ENCODE results near the gene AIF1. TPM values are rescaled to one million over a fixed set of nuclear protein-coding genes. Genes with fewer than 3 reads are reported as not detected.

Gene AIF1
- total RNA-seq, 1 donor from 2014 or later, result not detected

DNA sequence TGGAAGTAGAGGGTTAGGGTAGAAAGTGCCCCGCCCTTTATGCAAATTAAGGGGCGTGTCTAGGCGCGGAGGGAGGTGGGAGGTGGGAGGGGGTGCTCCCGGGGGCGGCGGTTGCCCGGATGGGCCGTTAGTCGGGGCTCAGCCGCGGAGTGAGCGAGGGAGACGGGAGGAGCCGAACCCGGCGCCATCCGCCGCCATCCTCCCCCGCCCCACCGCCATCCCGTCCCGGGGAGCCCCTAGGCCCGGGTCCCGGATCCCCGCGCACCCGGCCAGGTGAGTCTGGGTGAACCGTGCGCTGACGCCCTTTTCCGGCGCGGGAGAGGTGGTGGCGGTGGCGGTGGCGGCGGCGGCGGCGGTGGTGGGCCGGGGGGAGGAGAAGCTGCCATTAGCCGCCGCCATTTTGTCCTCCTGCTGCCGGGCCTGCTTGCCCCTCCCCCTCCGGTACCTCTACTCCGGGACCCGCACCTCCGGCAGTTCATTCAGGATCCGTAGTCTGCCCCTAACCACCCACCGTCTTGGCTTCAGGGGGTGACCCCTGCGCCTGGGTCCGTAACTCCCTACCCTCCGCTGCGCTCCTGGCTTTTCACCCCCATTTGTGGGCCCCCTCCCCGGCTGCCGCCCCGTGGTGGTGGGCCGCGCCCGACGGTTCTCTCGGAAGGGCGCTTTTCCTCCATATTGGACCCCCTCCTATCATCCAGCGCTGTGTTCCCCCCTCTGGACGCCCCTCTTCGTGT lies 5.7 kb downstream of the AIF1 start, which contains the start of gene PRRC2A:
PRRC2A (plus strand) TSS at position 130 of the 734 bp plus-strand sequence. CDS start 2,075 bp downstream, outside the sequence.
- no peak for DNase-seq (ENCODE audit: low read depth, low spot score)

DNA sequence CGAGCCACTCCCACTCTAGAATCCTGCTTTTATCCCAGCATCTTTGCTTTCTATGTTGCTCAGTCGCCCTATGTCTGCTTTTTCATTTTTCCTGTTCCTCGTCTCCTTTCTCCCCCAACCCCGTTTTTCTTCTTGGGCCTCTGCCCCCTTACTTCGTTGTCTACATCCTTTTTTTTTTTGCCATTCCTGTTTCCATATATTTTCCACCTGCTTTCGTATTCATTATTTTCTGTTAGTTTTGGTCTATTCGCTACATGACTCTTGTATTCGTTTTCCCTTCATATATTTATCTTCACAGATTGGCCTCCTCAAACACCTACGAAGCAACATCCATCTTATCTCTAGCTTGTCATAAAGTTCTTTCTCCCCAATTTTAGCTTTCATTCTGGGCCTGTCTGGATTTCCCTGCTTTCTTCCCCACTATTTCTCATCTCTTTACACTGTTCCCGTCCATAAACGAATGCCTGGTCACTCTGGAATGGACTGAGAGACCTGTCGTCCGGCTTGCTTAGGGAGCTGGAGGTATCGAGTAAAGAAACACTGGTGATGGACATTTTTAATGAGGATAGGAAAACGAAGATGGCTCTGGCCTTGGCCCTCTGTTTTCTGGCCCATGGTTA lies 6.4 kb downstream of the AIF1 start:
- DNase-seq (ENCODE audit: low read depth, low spot score), result no peak

DNA sequence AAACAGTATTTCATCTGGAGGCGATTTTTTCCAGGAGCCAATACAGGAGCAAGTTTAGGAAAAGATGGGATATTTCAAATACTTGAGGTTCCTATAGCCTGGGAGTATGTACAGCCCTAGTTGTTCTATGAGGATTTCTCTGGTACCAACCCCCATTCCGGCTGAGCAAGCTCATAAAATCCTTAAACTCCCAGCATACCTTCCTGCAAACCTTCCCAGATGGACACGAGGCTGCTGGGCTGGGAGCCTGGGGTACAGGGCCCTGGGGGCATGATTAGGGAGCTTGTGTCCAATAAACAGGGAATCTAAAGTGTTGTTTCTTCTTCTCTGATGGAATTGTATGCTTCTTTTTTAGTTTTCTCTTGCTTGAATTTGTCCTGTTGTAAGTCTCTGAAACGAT lies 7.0 kb downstream of the AIF1 start:
- DNase-seq (ENCODE audit: low read depth, low spot score), result no peak

DNA sequence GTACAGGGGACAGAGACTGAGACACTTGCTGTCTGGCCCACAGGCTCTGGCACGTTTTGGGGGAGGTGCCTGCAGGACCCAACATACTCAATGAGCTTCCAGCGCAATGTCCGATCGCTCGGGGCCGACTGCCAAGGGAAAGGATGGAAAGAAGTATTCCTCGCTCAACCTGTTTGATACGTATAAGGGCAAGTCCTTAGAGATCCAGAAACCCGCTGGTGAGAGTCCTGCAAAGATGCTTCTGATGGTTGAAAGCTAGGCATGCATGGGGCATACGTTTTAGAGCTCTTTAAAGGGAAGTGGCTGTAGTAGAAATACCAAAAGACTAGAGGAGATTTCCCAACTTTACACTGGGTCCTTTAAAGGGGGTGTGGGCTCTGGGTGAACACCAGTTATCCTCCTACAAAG lies 7.7 kb downstream of the AIF1 start:
- DNase-seq (ENCODE audit: low read depth, low spot score), result no peak

DNA sequence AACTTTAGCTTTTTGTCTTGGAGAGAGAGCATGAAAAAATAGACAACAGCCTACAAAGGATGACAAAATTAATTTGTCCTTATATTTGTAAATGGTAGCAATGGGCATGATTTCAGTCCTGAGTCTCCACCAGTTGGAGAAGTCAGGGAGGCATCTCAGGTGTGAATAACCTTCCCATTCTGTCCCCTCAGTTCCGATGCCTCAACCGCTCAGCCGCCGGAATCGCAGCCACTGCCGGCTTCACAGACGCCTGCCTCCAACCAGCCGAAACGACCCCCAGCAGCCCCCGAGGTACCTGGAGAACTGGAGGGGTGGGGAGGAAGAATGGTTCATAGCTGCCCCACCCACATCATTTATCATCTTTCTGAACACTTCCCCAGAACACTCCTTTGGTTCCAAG lies 9.0 kb downstream of the AIF1 start:
- no peak for DNase-seq (ENCODE audit: low read depth, low spot score)

DNA sequence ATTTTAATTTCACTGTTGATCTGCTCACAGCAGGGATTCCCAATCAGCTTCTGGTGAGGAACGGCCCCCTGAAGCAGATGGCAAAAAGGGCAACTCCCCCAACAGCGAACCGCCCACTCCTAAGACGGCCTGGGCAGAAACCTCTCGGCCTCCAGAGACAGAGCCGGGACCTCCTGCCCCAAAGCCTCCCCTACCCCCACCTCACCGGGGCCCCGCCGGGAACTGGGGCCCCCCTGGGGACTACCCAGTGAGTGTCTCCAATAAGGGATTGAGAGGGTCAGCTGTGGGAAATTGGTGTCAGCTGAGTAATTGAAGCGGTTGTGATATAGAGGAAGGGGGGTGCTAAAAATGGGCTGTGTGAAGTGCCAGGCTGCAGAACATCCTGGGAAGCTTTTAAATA lies 11.9 kb downstream of the AIF1 start:
- no peak for DNase-seq (ENCODE audit: low read depth, low spot score)

DNA sequence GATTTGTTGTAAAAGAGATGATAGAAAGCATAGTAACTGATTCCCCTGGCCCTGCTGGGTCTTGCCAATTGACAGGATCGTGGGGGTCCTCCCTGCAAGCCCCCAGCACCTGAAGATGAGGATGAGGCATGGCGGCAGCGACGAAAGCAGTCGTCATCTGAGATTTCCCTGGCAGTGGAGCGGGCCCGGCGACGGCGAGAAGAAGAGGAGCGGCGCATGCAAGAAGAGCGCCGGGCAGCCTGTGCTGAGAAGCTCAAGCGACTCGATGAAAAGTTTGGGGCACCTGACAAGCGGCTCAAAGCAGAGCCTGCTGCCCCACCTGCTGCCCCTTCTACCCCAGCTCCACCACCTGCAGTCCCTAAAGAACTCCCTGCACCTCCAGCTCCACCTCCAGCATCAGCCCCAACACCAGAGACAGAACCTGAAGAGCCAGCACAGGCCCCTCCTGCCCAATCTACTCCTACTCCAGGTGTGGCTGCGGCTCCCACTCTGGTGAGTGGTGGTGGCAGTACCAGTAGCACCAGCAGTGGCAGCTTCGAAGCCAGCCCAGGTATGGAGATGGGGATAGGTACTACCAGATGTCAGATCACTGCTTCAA lies 12.8 kb downstream of the AIF1 start:
- DNase-seq (ENCODE audit: low read depth, low spot score), result no peak

DNA sequence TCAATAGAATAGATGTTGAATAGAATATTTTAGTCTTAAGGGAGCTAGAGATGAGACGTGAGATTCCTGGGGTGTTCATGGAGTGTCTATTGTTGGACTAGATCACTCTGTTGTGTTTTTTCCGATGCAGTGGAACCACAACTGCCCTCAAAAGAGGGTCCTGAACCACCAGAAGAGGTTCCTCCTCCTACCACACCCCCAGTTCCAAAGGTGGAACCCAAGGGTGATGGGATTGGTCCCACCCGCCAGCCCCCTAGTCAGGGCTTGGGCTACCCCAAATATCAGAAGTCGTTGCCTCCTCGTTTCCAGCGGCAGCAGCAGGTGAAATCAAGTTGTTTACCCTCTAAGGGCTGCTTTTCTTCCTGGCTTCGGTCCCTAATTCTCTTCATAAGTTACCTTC lies 14.0 kb downstream of the AIF1 start:
- no peak for DNase-seq (ENCODE audit: low read depth, low spot score)

DNA sequence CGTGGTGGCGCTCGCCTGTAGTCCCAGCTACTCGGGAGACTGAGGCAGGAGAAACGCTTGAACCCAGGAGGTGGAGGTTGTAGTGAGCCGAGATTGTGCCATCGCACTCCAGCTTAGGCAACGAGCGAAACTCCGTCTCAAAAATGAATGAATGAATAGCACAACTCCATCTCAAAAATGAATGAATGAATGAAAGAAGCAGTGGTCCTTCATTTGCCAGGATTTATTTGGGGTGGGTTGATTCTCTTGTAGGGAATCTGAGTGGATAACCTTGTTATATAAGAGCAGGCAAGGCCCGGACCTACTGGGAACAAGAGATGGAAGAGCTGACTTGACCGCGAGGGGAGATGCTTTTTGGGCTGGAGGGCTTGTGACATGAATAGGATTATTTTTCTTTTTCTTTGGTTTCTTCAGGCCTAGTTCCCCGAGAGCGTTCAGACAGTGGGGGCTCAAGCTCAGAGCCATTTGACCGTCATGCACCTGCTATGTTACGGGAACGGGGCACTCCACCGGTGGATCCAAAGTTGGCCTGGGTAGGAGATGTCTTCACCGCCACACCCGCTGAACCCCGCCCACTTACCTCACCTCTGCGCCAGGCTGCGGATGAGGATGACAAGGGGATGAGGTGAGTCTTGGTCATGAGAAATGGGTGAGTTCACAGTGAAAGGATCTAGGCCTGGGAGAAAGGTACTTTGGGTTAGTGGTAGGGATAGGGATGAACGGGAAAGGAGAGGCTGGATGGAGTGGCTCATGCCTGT lies 15.3 kb downstream of the AIF1 start:
- DNase-seq (ENCODE audit: low read depth, low spot score), result no peak

DNA sequence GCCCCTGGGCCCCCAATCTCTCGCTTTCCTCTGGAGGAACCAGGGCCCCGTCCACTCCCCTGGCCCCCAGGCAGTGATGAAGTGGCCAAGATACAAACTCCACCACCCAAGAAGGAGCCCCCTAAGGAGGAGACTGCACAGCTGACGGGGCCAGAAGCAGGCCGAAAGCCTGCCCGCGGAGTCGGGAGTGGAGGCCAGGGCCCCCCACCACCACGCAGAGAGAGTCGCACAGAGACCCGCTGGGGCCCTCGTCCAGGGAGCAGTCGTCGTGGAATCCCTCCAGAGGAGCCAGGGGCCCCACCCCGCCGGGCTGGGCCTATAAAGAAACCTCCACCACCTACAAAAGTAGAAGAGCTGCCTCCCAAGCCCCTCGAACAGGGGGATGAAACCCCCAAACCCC lies 16.2 kb downstream of the AIF1 start:
- no peak for DNase-seq (ENCODE audit: low read depth, low spot score)

DNA sequence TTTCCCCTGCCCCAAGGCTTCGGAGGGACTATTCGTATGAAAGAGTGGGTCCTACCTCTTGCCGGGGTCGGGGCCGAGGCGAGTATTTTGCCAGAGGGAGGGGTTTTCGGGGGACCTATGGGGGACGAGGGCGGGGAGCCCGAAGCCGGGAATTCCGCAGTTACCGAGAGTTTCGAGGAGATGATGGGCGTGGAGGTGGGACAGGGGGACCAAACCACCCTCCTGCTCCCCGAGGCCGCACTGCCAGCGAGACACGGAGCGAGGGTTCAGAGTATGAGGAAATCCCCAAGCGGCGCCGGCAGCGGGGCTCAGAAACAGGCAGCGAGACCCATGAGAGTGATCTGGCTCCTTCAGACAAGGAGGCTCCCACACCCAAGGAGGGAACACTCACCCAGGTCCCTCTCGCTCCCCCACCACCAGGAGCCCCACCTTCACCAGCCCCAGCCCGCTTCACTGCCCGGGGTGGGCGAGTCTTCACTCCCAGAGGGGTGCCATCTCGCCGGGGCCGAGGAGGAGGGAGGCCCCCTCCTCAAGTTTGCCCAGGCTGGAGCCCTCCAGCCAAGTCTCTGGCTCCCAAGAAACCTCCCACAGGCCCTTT lies 16.7 kb downstream of the AIF1 start:
- DNase-seq (ENCODE audit: low read depth, low spot score), result no peak

DNA sequence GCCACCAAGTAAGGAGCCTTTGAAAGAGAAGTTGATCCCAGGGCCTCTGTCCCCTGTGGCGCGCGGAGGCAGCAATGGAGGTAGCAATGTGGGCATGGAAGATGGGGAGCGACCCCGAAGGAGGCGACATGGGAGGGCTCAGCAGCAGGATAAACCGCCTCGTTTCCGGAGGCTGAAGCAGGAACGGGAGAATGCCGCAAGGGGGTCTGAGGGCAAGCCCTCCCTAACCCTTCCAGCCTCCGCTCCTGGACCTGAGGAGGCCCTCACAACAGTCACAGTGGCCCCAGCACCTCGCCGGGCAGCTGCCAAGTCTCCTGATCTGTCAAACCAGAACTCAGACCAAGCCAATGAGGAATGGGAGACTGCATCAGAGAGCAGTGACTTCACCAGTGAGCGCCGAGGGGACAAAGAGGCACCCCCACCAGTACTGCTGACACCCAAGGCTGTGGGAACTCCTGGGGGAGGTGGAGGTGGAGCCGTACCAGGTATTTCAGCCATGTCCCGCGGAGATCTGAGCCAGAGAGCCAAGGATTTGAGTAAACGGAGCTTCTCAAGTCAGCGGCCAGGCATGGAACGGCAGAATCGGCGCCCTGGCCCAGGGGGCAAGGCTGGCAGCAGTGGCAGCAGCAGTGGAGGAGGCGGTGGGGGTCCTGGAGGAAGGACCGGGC lies 17.4 kb downstream of the AIF1 start:
- no peak for DNase-seq (ENCODE audit: low read depth, low spot score)

DNA sequence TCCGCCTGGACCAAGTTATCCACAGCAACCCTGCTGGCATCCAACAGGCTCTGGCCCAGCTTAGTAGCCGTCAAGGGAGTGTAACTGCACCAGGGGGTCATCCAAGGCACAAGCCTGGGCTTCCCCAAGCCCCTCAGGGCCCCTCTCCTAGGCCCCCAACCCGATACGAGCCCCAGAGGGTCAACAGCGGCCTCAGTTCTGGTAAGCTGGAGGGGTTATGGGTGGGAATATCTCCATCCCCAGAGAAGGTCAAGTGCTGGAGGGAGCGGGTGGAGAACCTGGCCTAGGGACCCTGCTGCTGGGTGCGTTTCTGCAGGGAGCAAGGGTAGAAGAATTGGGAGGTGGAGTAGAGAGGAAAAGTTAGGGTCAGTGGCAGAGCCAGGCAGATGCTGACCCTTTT lies 18.4 kb downstream of the AIF1 start:
- no peak for DNase-seq (ENCODE audit: low read depth, low spot score)

DNA sequence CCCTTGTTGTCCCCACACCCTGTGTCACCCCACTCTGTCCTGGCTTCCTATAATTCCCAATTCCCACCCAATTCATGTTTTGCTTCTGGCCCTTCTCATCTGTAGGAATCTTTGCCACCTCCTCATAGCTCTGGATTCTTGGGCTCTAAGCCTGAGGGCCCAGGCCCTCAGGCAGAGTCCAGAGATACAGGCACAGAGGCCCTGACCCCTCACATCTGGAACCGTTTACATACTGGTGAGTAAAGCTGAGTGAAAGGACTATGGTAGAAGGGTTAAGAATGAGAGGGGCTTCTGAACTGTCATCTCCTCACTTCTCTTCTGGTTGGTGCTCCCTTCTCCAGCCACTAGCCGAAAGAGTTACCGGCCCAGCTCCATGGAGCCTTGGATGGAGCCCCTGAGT lies 19.1 kb downstream of the AIF1 start:
- no peak for DNase-seq (ENCODE audit: low read depth, low spot score)

DNA sequence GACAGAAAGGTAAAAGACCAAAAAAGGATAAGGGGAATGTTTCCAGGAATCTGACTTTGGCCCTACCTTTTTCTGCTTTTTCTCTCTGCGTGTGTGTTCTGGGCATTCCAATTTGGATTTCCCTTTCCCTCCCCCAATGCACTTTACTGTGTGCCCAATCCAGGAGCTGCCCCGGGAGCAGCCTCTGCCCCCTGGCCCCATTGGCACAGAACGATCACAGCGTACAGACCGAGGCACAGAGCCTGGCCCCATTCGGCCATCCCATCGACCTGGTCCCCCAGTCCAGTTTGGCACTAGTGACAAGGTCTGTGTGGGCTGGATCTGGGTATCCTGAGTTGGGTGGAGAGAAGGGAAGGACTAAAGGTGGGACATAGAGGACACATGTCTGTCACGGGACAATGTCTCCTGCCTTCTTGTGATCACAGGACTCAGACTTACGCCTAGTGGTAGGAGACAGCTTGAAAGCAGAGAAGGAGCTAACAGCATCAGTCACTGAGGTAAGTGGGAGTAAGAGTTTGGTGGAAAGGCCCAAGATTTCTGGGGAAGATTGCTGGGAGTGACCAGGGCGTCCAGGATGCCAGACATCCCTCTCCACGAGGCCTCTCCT lies 20.0 kb downstream of the AIF1 start:
- DNase-seq (ENCODE audit: low read depth, low spot score), result no peak

DNA sequence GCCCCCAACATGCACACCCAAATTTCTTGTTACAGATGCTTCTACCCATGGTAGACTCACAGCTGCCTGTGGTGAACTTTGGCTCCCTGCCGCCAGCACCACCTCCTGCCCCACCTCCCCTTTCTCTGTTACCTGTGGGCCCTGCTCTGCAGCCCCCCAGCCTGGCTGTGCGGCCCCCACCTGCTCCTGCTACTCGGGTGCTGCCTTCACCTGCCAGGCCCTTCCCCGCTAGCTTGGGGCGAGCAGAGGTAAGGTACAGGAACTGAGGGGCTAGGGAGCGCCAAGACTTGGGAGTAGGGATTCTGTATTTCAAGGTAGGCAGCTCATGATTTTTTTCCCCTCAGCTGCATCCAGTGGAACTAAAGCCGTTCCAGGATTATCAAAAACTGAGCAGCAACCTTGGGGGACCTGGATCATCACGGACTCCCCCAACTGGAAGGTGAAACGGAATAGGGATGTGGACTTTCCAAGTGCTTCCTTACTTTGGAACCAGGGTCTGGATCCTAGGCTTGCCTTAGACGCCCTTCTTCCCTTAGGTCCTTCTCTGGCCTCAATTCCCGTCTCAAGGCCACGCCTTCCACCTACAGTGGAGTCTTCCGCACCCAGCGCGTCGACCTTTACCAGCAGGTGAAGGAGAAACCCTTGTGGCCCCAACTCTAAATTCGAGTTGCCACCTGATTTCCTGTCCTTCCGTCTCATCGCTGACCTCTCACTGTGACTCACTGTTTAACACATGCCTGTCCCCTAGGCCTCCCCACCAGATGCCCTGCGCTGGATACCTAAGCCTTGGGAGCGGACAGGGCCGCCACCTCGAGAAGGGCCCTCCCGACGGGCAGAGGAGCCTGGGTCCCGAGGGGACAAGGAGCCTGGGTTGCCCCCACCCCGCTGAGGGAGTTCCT lies 21.9 kb downstream of the AIF1 start:
- no peak for DNase-seq (ENCODE audit: low read depth, low spot score)

DNA sequence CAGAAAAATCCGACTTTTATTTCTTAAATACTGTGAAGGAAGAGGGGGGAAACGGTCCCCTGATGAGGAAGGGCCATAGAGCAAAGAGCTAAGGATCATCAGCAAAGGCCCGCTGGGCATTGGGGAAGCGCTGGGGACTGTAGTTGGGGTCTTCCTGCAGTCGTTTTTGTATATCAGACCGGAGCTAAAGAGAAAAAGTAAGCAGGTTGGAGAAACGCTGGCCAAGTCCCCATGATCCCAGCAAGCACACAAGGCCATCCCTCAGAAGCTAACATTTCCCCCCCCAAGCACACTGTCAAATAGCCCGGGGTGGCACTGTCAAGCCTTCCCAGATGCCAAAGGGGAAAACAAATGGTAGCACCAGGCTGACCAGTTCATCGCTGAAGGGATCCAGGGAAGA lies 24.0 kb downstream of the AIF1 start:
- no peak for DNase-seq (ENCODE audit: low read depth, low spot score)

DNA sequence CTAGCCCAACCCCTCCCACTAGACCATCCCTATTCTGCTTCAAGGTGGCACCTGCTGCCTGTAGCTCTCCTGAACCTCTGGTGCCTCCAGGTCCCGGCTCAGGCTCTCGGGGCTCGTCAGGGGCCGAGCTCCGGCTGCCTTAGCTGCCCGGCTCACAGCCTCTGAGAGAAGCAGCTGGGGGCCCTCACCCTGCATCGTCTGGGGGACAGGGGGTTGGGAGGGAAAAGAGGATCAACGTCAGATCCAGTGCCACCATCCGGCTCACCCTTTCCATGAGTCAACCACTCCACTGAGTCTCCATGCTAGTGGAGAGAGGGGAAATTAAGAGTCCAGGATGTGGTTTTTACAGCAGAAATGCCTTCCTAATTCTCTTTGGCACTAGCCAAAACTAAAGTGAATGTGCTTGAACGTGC lies 24.4 kb downstream of the AIF1 start:
- no peak for DNase-seq (ENCODE audit: low read depth, low spot score)

DNA sequence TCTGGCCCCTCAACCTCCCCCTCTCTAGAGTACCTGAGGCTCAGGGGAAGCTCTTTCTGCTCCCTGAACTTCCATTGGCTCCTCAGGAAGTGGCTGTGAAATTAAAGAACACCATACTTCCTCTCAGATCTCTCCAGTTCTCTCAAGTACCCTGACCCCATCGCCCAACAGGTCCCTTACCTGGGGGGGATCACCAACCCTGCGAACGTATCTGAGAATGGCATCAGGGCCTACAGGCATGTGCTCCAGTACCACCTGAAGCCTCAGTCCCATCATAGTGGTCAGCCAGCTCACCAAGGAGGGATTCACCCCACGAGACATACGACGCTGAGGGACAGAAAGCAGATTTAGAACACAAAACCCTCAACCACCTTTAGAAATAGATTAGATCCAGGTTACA lies 25.6 kb downstream of the AIF1 start:
- DNase-seq (ENCODE audit: low read depth, low spot score), result no peak

DNA sequence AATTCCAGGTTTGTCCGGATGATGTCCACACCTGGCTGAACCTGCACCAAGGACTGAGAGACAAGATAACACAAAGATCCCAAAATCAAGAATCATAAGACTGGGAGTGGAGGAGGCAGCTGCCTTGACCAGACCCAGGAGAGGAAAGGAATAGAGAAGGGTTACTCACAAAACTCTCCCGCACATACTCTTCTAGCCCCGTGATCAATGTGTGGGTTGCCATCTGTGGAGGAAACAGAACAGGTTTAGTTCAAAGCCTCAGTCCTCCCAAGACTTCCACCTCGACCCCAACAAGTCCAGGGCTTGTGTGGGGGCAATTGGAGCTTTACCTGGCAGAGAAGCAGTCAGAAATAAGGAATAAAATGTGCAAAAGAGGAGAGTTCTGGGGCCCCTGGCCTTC lies 26.3 kb downstream of the AIF1 start:
- DNase-seq (ENCODE audit: low read depth, low spot score), result no peak
